KOPT-K1 (cell line): ENCODE data around the gene FBXL20.
"Not testable (repeated sequence)": the region's sequence is repeated elsewhere in the genome, so short reads cannot be mapped to it uniquely, and the experiment has no call there.

Source experiments
- H3K27ac ChIP-seq: fragments of 200-600 bp; sonication (generic); 2 replicates; pipeline ENCODE4 v1.5.1; 2016; ENCODE audit warnings: antibody characterized with exemption, mild to moderate bottlenecking, low read depth, low read length; ENCODE audit not compliant: poor library complexity, severe bottlenecking
- H3K36me3 ChIP-seq: fragments of 200-600 bp; sonication (generic); 2 replicates; pipeline ENCODE4 v1.5.1; 2017; ENCODE audit warnings: antibody characterized with exemption, mild to moderate bottlenecking, low read length, moderate library complexity; ENCODE audit not compliant: insufficient read depth
- H3K9me3 ChIP-seq: fragments of 200-600 bp; sonication (generic); 2 replicates; pipeline ENCODE4 v1.5.1; 2017; ENCODE audit warnings: antibody characterized with exemption, low read length, mild to moderate bottlenecking; ENCODE audit not compliant: insufficient read depth, poor library complexity, severe bottlenecking

The FBXL20 gene

DNA sequence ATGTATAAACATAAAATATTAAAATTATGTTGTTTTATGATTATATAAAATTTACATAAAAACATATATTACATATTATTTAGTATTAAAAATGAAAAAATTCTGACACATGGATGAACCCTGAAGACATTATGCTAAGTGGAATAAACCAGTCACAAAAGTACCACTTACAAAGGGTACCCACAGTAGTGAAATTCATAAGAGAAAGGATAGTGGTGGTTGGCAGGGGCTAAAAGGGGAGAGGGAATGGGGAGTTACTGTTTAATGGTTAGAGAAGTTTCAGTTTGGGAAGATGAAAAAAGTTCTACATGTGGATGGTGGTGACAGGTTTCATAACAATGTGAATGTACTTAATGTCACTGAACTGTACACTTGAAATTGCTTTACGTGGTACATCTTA lies 41.4 kb downstream of the FBXL20 start:
- no peak overlapping the region for H3K27ac ChIP-seq
- H3K9me3 ChIP-seq: no peaks in the 10 kb centered on the region
- H3K36me3 ChIP-seq: no peaks in the 10 kb centered on the region

- H3K9me3 ChIP-seq: no peaks in the 10 kb centered on the region
- no peak overlapping the region for H3K27ac ChIP-seq
- H3K36me3 ChIP-seq: no peaks in the 10 kb centered on the region
Observed at GRCh38 chr17:39357986-39358385, 43.4 kb downstream of the FBXL20 start.

DNA sequence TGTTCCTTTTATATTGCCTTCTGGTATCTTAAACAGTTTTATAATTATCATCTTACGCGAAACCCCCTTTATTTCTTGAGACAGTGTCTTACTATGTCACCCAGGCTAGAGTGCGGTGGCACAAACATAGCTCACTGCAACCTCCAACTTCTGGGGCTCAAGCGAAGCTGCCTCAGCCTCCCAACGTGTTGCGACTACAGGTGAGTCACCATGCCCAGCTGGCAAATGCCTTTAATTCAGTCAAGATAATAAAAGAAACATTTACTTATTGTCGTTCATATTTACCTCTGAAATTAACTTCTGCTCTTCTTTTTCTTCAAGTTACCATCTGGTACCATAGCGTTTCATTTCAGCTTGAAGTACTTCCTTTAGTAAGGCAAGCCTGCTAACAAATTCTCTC lies 43.9 kb downstream of the FBXL20 start:
- H3K27ac ChIP-seq: no peak overlapping the region

GRCh38 chr17:39352986-39353385 lies 48.4 kb downstream of the FBXL20 start:
- Histone ChIP-seq H3K36me3 (no peaks in the 10 kb centered on the region), H3K9me3 (no peaks in the 10 kb centered on the region), H3K27ac (no peak overlapping the region)

More for the DNA sequence above, 43.9 kb downstream of the FBXL20 start:
- H3K36me3 ChIP-seq: no peaks in the 10 kb centered on the region
- no peaks in the 10 kb centered on the region for H3K9me3 ChIP-seq

GRCh38 chr17:39352511-39352910 lies 48.9 kb downstream of the FBXL20 start:
- no peaks in the 10 kb centered on the region for H3K9me3 ChIP-seq
- H3K27ac ChIP-seq: no peak overlapping the region
- no peaks in the 10 kb centered on the region for H3K36me3 ChIP-seq

- H3K9me3 ChIP-seq: no peaks in the 10 kb centered on the region
- H3K27ac ChIP-seq: no peak overlapping the region
- no peaks in the 10 kb centered on the region for H3K36me3 ChIP-seq
Observed at GRCh38 chr17:39351508-39351907, 49.9 kb downstream of the FBXL20 start.

DNA sequence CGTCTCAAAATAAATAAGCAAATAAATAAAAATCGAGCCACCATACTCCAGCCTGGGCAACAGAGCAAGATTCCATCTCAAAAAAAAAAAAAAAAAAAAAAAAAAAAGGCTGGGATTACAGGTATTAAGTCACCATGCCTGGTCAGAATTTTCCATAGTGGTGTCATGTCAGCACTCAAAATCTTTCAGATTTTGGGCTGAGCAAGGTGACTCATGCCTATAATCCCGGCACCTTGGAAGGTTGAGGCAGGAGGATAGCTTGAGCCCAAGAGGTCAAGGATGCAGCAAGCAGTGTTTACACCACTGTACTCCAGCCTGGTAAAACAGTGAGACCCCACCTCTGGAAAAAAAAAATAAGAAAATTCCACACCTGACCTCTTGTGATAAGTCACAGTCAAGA lies 52.2 kb downstream of the FBXL20 start:
- H3K36me3 ChIP-seq: no peaks in the 10 kb centered on the region
- no peak overlapping the region for H3K27ac ChIP-seq
- no peaks in the 10 kb centered on the region for H3K9me3 ChIP-seq

GRCh38 chr17:39346863-39347262 lies 54.6 kb downstream of the FBXL20 start:
- H3K36me3 ChIP-seq, H3K9me3 ChIP-seq, H3K27ac ChIP-seq: not testable (repeated sequence)

- no peaks in the 10 kb centered on the region for H3K9me3 ChIP-seq
- H3K36me3 ChIP-seq: no peaks in the 10 kb centered on the region
Observed at GRCh38 chr17:39341541-39341940, 59.9 kb downstream of the FBXL20 start.

DNA sequence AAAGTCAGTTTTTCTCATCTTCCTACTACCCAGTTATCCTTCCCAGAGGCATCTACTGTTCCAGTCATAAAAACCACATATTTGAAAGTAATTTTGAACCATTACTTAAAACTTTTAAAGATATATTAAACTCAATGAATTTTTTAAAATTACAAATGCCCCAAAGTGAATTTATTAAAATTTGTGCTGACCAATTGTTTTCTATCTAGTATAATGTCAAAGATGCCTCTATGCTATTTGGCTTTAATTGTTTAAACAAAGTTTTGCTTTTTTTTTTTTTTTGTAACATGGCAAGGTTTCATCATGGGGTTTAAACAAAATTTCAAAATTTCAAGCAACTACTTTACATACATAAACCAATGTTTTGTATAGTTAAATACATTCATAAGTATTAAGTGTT lies 60.7 kb downstream of the FBXL20 start:
- no peak overlapping the region for H3K27ac ChIP-seq
- no peaks in the 10 kb centered on the region for H3K36me3 ChIP-seq
- H3K9me3 ChIP-seq: no peaks in the 10 kb centered on the region

More at GRCh38 chr17:39341541-39341940, 59.9 kb downstream of the FBXL20 start:
- H3K27ac ChIP-seq: no peak overlapping the region

GRCh38 chr17:39339272-39339671 lies 62.2 kb downstream of the FBXL20 start:
- no peaks in the 10 kb centered on the region for H3K9me3 ChIP-seq
- H3K36me3 ChIP-seq: no peaks in the 10 kb centered on the region
- H3K27ac ChIP-seq: no peak overlapping the region

DNA sequence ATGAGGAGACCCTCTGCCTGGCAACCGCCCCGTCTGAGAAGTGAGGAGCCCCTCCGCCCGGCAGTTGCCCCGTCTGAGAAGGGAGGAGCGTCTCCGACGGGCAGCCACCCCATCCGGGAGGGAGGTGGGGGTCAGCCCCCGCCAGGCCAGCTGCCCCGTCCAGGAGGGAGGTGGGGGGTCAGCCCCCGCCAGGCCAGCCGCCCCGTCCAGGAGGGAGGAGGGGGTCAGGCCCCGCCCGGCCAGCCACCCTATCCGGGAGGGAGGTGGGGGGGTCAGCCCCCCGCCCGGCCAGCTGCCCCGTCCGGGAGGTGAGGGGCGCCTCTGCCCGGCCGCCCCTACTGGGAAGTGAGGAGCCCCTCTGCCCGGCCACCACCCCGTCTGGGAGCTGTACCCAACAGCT lies 63.8 kb downstream of the FBXL20 start:
- H3K36me3 ChIP-seq, H3K9me3 ChIP-seq, H3K27ac ChIP-seq: not testable (repeated sequence)

DNA sequence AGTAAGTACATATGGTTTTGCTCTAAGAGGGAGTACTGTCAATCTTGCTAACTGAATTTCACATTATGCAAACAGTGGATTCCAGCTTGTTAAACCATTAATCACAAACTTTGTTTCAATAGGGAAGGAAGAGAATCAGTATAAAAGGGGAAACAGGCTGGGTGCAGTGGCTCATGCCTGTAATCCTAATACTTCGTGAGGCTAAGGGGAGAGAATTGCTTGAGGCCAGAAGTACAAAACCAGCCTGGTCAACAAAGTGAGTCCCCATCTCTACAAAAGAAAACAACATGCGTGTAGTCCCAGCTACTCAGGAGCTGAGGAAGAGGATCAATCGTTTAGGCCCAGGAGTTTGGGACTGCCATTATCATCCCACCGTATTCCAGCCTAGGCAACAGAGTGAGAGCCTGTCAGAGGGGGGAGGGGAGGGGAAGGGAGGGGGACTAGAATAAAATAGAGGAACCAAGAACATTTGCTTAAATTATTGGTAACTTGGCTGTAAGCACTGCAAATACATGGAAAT lies 65.7 kb downstream of the FBXL20 start:
- Histone ChIP-seq H3K27ac (no peak overlapping the region), H3K9me3 (no peaks in the 10 kb centered on the region), H3K36me3 (no peaks in the 10 kb centered on the region)

DNA sequence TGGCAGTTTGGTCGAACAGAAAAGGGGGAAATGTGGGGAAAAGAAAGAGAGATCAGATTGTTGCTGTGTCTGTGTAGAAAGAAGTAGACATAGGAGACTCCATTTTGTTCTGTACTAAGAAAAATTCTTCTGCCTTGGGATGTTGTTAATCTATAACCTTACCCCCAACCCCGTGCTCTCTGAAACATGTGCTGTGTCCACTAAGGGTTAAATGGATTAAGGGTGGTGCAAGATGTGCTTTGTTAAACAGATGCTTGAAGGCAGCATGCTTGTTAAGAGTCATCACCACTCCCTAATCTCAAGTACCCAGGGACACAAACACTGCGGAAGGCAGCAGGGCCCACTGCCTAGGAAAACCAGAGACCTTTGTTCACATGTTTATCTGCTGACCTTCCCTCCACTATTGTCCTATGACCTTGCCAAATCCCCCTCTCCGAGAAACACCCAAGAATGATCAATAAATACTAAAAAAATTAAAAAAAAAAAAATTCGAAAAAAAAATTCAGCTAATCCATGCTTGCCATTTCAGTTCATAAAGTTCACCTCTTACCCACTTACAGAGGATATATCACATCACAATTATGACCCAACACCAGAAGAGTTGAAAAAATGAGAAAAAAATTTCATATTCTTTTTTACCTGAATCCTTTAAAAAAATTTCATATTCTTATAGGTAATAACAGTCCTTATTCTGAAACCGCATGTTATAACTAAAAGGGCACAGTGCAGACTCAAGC lies 67.2 kb downstream of the FBXL20 start:
- H3K36me3 ChIP-seq, H3K27ac ChIP-seq, H3K9me3 ChIP-seq: not testable (repeated sequence)

GRCh38 chr17:39332092-39332491 lies 69.3 kb downstream of the FBXL20 start:
- H3K27ac ChIP-seq: no peak overlapping the region
- H3K9me3 ChIP-seq: no peaks in the 10 kb centered on the region
- no peaks in the 10 kb centered on the region for H3K36me3 ChIP-seq

DNA sequence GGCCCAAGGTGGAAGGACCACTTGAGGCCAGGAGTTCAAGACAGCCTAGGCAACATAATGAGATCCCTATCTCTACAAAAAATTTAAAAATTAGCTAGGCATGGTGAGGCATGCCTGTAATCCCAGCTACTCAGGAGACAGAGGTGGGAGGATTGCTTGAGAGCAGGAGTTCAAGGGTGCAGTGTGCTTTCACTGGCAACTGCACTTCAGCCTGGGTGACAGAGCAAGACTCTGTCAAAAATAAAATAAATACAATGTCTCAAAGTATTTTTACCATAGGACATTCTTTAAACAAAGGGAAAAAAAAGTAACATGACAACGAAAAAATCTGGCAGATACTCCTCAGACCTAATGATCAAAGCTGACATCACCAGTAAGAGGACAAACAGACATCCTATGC lies 72.6 kb downstream of the FBXL20 start:
- no peaks in the 10 kb centered on the region for H3K36me3 ChIP-seq
- H3K9me3 ChIP-seq: no peaks in the 10 kb centered on the region
- no peak overlapping the region for H3K27ac ChIP-seq
